DND-41 (cell line): ENCODE data around the gene OGFOD2.

Experiments
- EZH2 ChIP-seq: IDR thresholded peaks from 3 replicates; pipeline ENCODE4 v1.6.1; 2012; ENCODE audit warnings: borderline replicate concordance, low read depth, mild to moderate bottlenecking, moderate library complexity, low read length, inconsistent platforms; ENCODE audit not compliant: severe bottlenecking
- TF ChIP-seq, protein P1 (sequence below): IDR thresholded peaks from 2 replicates; pipeline ENCODE4 v1.5.1; 2012; ENCODE audit warnings: borderline replicate concordance, low read length, moderate library complexity, mild to moderate bottlenecking; ENCODE audit not compliant: poor library complexity, severe bottlenecking; ENCODE audit errors: extremely low read depth

DNA sequence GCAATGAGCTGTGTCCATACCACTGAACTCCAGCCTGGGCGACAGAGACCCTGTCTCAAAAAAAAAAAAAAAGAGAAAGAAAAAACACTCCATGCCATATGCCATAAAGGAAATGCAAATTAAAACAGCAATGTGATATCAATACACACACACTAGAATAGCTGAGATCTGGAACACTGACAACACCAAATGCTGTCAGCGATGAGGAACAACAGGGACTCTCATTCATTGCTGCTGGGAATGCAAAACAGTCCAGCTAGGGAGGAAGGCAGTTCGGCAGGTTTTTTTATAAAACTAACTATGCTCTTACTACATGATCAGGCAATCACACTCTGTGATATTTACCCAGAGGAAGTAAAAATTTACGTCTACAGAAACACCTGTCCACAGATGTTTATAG, 5.4 kb upstream of the OGFOD2 start:
- TF ChIP-seq, protein P1, sequence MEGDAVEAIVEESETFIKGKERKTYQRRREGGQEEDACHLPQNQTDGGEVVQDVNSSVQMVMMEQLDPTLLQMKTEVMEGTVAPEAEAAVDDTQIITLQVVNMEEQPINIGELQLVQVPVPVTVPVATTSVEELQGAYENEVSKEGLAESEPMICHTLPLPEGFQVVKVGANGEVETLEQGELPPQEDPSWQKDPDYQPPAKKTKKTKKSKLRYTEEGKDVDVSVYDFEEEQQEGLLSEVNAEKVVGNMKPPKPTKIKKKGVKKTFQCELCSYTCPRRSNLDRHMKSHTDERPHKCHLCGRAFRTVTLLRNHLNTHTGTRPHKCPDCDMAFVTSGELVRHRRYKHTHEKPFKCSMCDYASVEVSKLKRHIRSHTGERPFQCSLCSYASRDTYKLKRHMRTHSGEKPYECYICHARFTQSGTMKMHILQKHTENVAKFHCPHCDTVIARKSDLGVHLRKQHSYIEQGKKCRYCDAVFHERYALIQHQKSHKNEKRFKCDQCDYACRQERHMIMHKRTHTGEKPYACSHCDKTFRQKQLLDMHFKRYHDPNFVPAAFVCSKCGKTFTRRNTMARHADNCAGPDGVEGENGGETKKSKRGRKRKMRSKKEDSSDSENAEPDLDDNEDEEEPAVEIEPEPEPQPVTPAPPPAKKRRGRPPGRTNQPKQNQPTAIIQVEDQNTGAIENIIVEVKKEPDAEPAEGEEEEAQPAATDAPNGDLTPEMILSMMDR = no peak
- TF ChIP-seq EZH2 = no peak
